Activated CD4-positive, alpha-beta memory T cell treated with anti-CD3 and anti-CD28 coated beads, Interleukin-2, amount 10 ng/mL, durations not matched to agents 7 days and 5 days (primary cell): ENCODE data around the gene SDK1. TPM values are rescaled to one million over a fixed set of nuclear protein-coding genes. Genes with fewer than 3 reads are reported as not detected.

ENCODE experiments used
- CTCF ChIA-PET: fragments of 350-600 bp; sonication (Branson Sonifier 250); formaldehyde crosslinking; loops from one replicate; lab custom pipeline; 2021; ENCODE audit warnings: antibody characterized with exemption, inconsistent platforms; lab: Charles Lee
- POLR2A ChIA-PET: fragments of 350-600 bp; sonication (Branson Sonifier 250); formaldehyde crosslinking; loops from one replicate; lab custom pipeline; 2021; ENCODE audit warnings: antibody characterized with exemption; lab: Charles Lee
- DNase-seq: peaks from one replicate; pipeline ENCODE4 v3.0.0-alpha.2; 2020
- H3K27ac Mint-ChIP-seq: one replicate; pipeline ENCODE4 v1.8.0; 2021; ENCODE audit warnings: mild to moderate bottlenecking, mixed read lengths
- H3K27me3 Mint-ChIP-seq: one replicate; pipeline ENCODE4 v1.8.0; 2021; ENCODE audit warnings: mixed read lengths
- H3K36me3 Mint-ChIP-seq: one replicate; pipeline ENCODE4 v1.8.0; 2021; ENCODE audit warnings: low read depth, mixed read lengths
- H3K4me1 Mint-ChIP-seq: one replicate; pipeline ENCODE4 v1.8.0; 2021; ENCODE audit warnings: mixed read lengths
- H3K4me3 Mint-ChIP-seq: one replicate; pipeline ENCODE4 v1.8.0; 2021; ENCODE audit warnings: mild to moderate bottlenecking, mixed read lengths
- H3K9me3 Mint-ChIP-seq: one replicate; pipeline ENCODE4 v1.8.0; 2021; ENCODE audit warnings: mixed read lengths
- total RNA-seq, 2 experiments: library from RNA; stranded (reverse); gene quantifications; one replicate each; pipeline ENCODE4 v1.2.3, GENCODE V29; 2021

Gene SDK1
- total RNA-seq, 2 experiments from 2014 or later = 0.03 to 0.05 TPM

DNA sequence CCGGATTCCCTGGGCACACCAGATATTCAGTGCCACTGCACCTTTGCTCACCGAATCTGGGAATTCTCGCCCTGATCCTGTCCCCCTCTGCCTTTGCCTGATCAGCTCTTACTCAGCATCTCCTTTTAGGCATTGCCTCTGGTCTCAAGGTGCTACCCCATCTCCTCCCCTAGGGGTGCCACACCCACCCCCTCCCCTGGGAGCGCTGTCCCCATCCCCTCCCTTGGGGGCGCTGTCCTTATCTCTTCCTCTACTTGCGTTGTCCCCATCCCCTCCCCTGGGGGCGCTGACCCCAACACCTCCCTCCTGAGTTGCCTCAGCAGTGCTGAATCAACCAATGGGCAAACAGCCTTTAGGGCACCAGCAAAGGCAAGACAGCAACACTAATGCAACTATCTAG is 694.1 kb downstream of the SDK1 start:
- no peaks in the 10 kb centered on the region for H3K27me3 Mint-ChIP-seq

DNA sequence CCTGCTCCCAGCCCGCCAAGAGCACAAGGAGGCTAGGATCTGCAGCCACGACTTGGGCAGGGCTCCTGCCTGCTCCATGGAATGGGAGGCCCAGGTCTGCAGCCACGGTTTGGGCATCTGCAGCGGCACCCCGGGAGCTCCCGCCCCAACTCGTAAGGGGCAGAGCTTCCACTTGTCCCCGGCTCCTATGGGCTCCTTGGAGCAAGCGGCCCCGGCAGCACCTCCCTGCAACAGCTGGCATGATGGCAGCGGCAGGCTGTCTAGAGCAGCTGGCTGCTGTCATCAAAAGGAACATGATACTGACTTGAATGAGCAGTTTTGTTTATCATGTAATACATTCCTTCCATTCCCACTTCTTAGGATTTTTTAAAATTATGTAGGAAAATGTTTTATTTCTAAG is 697.0 kb downstream of the SDK1 start:
- Mint-ChIP-seq H3K4me3 (no peak overlapping the region), H3K4me1 (no peaks in the 10 kb centered on the region), H3K36me3 (no peaks in the 10 kb centered on the region), H3K9me3 (no peaks in the 10 kb centered on the region), H3K27ac (no peak overlapping the region), H3K27me3 (peaks cover 1% of the 10 kb centered on the region)
- DNase-seq = no peak
- POLR2A ChIA-PET = no interaction called here
- CTCF ChIA-PET = no interaction called here

More for the DNA sequence above, 694.1 kb downstream of the SDK1 start:
- no peaks in the 10 kb centered on the region for H3K9me3 Mint-ChIP-seq
- no peaks in the 10 kb centered on the region for H3K4me1 Mint-ChIP-seq
- DNase-seq = no peak
- ChIA-PET CTCF (no interaction called here), POLR2A (no interaction called here)
- H3K36me3 Mint-ChIP-seq = no peaks in the 10 kb centered on the region
- H3K27ac Mint-ChIP-seq = no peak overlapping the region
- H3K4me3 Mint-ChIP-seq = no peak overlapping the region

- H3K4me3 Mint-ChIP-seq = no peak overlapping the region
- H3K9me3 Mint-ChIP-seq = no peaks in the 10 kb centered on the region
- CTCF ChIA-PET = no interaction called here
- no peaks in the 10 kb centered on the region for H3K36me3 Mint-ChIP-seq
- no peaks in the 10 kb centered on the region for H3K4me1 Mint-ChIP-seq
- POLR2A ChIA-PET = no interaction called here
- no peak for DNase-seq
- H3K27ac Mint-ChIP-seq = no peak overlapping the region
- peaks cover 1% of the 10 kb centered on the region for H3K27me3 Mint-ChIP-seq
Observed at GRCh38 chr7:4000139-4000538, 699.1 kb downstream of the SDK1 start.

DNA sequence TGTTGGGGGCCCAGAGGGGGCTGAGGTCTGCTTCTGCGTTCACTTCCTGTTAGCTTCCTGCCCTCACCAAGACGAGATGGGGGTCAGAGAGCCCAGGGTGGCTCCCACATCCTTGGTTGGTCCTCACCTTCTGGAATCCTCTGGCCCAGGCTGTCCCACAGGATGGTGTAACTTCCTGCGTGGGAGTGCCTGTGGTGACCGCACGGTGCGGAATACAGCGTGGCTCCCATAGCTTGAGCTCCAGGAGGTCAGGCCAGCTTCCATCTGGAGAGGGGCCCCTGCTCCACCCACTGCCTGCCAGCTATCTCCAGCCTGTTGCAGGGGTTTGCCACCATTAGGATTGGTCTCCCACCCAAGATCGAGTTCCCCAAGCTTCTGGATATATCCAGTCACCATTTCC is 699.9 kb downstream of the SDK1 start:
- H3K36me3 Mint-ChIP-seq = no peaks in the 10 kb centered on the region
- POLR2A ChIA-PET = no interaction called here
- no peak for DNase-seq
- no peaks in the 10 kb centered on the region for H3K9me3 Mint-ChIP-seq
- peaks cover 1% of the 10 kb centered on the region for H3K27me3 Mint-ChIP-seq
- H3K4me1 Mint-ChIP-seq = no peaks in the 10 kb centered on the region
- H3K4me3 Mint-ChIP-seq = no peak overlapping the region
- CTCF ChIA-PET = no interaction called here
- no peak overlapping the region for H3K27ac Mint-ChIP-seq

GRCh38 chr7:4001742-4002141 is 700.7 kb downstream of the SDK1 start:
- Mint-ChIP-seq H3K27me3 (peaks cover 1% of the 10 kb centered on the region), H3K4me3 (no peak overlapping the region), H3K36me3 (no peaks in the 10 kb centered on the region), H3K4me1 (peaks cover 2% of the 10 kb centered on the region), H3K27ac (no peak overlapping the region), H3K9me3 (no peaks in the 10 kb centered on the region)
- CTCF ChIA-PET = no interaction called here
- POLR2A ChIA-PET = no interaction called here
- no peak for DNase-seq

GRCh38 chr7:4003503-4003902 is 702.5 kb downstream of the SDK1 start:
- POLR2A ChIA-PET = no interaction called here
- Mint-ChIP-seq H3K36me3 (no peaks in the 10 kb centered on the region), H3K27ac (no peak overlapping the region), H3K27me3 (peaks cover 1% of the 10 kb centered on the region), H3K9me3 (no peaks in the 10 kb centered on the region), H3K4me3 (no peak overlapping the region), H3K4me1 (peaks cover 2% of the 10 kb centered on the region)
- CTCF ChIA-PET = no interaction called here
- DNase-seq = no peak

- ChIA-PET POLR2A (no interaction called here), CTCF (no interaction called here)
- no peak for DNase-seq
- Mint-ChIP-seq H3K27ac (no peak overlapping the region), H3K4me3 (no peak overlapping the region), H3K36me3 (no peaks in the 10 kb centered on the region), H3K27me3 (peaks cover 1% of the 10 kb centered on the region), H3K4me1 (peaks cover 2% of the 10 kb centered on the region), H3K9me3 (no peaks in the 10 kb centered on the region)
Observed at GRCh38 chr7:4006687-4007086, 705.6 kb downstream of the SDK1 start.

GRCh38 chr7:4009211-4010060 is 708.4 kb downstream of the SDK1 start:
- Mint-ChIP-seq H3K27me3 (no peaks in the 10 kb centered on the region), H3K4me1 (peaks cover 2% of the 10 kb centered on the region), H3K4me3 (no peak overlapping the region), H3K27ac (no peak overlapping the region), H3K36me3 (no peaks in the 10 kb centered on the region), H3K9me3 (no peaks in the 10 kb centered on the region)
- CTCF ChIA-PET = no interaction called here
- DNase-seq = no peak
- POLR2A ChIA-PET = no interaction called here

GRCh38 chr7:4010061-4010605 is 709.1 kb downstream of the SDK1 start:
- POLR2A ChIA-PET = no interaction called here
- Mint-ChIP-seq H3K36me3 (no peaks in the 10 kb centered on the region), H3K4me3 (no peak overlapping the region), H3K27ac (no peak overlapping the region), H3K9me3 (no peaks in the 10 kb centered on the region), H3K27me3 (no peaks in the 10 kb centered on the region), H3K4me1 (peaks cover 2% of the 10 kb centered on the region)
- DNase-seq = no peak
- CTCF ChIA-PET = no interaction called here

DNA sequence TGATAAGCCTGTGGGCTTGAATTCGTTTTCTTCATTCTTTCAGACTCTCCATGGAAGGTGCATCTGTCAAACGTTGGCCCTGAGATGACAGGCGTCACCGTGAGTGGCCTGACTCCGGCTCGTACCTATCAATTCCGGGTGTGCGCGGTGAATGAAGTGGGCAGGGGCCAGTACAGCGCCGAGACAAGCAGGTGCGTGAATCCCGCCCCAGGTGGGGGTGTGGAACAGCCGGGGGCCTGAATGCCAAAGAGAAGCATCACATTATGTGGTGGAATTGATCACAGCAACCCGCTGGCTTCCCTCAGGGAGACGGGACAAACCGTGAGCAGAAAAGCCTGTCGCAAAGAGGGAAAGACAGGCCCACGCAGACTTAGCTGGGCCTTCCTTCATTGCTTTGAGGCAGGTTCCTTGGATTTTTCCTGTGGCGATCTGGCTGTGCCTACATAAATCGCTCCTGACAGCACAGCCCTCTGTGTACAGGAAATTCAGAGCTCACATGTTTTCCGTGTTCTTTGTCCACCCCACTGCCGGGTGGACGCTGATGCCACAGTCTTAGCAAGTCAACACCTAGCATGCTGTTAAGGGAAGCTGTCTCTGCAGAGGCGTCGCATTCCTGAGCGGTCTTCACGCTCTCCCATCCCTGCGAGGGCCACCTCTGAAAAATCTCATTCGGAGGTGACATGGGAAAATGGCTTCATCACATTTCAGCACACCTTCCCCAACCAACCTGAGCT is 710.0 kb downstream of the SDK1 start:
- H3K36me3 Mint-ChIP-seq = no peaks in the 10 kb centered on the region
- H3K27me3 Mint-ChIP-seq = no peaks in the 10 kb centered on the region
- ChIA-PET POLR2A (no interaction called here), CTCF (interaction anchor here (0.5 kb wide), 1 partner anchor 109 kb away, joined by 4 read pairs; no protein-coding TSS in a partner anchor)
- H3K4me3 Mint-ChIP-seq = no peak overlapping the region
- no peak for DNase-seq
- H3K4me1 Mint-ChIP-seq = peaks cover 1% of the 10 kb centered on the region
- H3K9me3 Mint-ChIP-seq = no peaks in the 10 kb centered on the region
- H3K27ac Mint-ChIP-seq = no peak overlapping the region

DNA sequence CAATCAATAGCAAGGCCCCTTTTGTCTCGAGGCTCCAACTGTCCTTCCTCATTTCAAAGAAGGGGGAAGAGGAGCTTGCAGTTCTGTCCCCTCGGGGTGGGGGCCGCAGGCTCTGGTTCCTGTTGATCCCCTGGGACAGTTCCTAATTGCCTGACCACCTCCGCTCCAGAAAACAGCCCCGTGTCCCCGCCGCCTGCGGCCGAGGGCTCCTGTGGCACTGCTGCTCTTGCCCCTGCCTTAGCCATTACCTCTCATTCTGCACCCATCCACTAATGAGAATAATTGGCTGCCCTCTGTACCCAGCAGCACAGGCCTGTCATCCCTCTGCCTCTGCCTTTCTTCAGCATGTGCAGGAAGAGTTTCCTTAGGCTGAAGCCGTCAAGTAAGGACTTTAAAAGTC is 712.7 kb downstream of the SDK1 start:
- Mint-ChIP-seq H3K4me3 (no peak overlapping the region), H3K27me3 (no peaks in the 10 kb centered on the region), H3K4me1 (no peaks in the 10 kb centered on the region), H3K36me3 (no peaks in the 10 kb centered on the region), H3K27ac (no peak overlapping the region), H3K9me3 (peaks cover 6% of the 10 kb centered on the region)
- ChIA-PET CTCF (no interaction called here), POLR2A (no interaction called here)
- no peak for DNase-seq

DNA sequence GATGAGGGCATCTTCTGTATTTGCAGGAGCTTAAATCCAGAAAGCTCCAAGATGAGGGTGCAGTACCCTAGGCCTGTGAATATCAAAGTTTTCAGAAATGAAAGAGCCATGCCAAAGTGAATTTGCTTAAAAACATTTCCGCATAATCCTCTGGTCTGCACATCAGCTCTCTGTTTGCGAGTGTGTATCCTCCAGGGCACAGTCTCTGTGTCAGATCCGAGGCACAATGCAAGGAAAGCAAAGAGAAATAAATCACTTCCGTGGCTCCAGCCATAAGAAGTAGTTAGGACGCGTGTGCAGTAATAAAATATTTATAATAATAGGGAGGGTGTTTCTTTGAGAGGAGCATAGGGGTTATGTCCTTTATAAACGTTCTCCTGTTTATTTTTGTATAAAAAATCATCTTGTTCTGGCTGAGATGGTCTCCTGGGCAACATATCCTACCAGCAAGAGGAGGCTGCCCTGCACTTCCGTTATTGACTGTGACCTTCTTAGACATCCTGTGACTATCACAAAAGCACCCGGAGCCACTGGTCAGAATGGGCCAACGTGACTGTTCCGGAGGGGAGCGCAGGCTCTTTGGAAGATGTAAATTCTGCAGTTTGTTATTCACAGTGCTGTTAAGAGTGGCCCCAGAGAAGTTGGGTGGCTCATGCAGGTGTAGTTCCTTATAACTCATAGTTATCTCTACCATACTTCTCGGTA is 713.4 kb downstream of the SDK1 start:
- Mint-ChIP-seq H3K9me3 (peaks cover 8% of the 10 kb centered on the region), H3K4me3 (no peak overlapping the region), H3K4me1 (no peaks in the 10 kb centered on the region), H3K27ac (no peak overlapping the region), H3K27me3 (no peaks in the 10 kb centered on the region), H3K36me3 (no peaks in the 10 kb centered on the region)
- ChIA-PET POLR2A (no interaction called here), CTCF (no interaction called here)
- no peak for DNase-seq

- H3K4me3 Mint-ChIP-seq = no peak overlapping the region
- no peak overlapping the region for H3K27ac Mint-ChIP-seq
- no peaks in the 10 kb centered on the region for H3K4me1 Mint-ChIP-seq
- DNase-seq = no peak
- ChIA-PET CTCF (no interaction called here), POLR2A (no interaction called here)
- H3K27me3 Mint-ChIP-seq = no peaks in the 10 kb centered on the region
- H3K36me3 Mint-ChIP-seq = no peaks in the 10 kb centered on the region
- peaks cover 8% of the 10 kb centered on the region for H3K9me3 Mint-ChIP-seq
Observed at GRCh38 chr7:4015371-4015770, 714.3 kb downstream of the SDK1 start.
